Left ventricle myocardium superior (tissue), 1 donor: ENCODE data around the gene BROX. TPM values are rescaled to one million over a fixed set of nuclear protein-coding genes. Genes with fewer than 3 reads are reported as not detected.
"Not testable (repeated sequence)": the region's sequence is repeated elsewhere in the genome, so short reads cannot be mapped to it uniquely, and the experiment has no call there.

Source experiments
- ATAC-seq: fragments of 200-7000 bp; cut with Tn5 transposase; one replicate; pipeline ENCODE4 v1.9.1; 2020; ENCODE audit warnings: mild to moderate bottlenecking, moderate library complexity
- DNase-seq: peaks from one replicate; pipeline ENCODE4 v3.0.0-alpha.2; 2020
- intact Hi-C: fragments of 100-400 bp; cut with micrococcal nuclease; formaldehyde crosslinking; loops from one replicate; pipeline ENCODE4 v1.11.0; 2022
- total RNA-seq: library from RNA; stranded (reverse); fragmentation: NEBNext Ultra II Directional; extraction: Animal tissue kit (Norgen Biotek cat#: 25700); gene quantifications from one replicate; pipeline ENCODE4 v1.2.1, GENCODE V29; 2021
- donor health status: DM: no; HTN: yes; CAD: no; lungs with severe emphysema.

The BROX gene
- total RNA-seq, 1 donor from 2014 or later = 25.4 TPM

GRCh38 chr1:222716393-222716792 is 4.0 kb downstream of the BROX start:
- intact Hi-C loops = no loop called here
- DNase-seq (no peak), ATAC-seq (no peak)

GRCh38 chr1:222728746-222729145 is 16.4 kb downstream of the BROX start:
- intact Hi-C loops = loop anchor here (10.0 kb wide), 1 partner anchor 74 kb away; no protein-coding TSS in a partner anchor
- ATAC-seq (no peak), DNase-seq (no peak)

GRCh38 chr1:222730866-222731265 is 18.5 kb downstream of the BROX start:
- no peak for DNase-seq
- intact Hi-C loops = no loop called here
- no peak for ATAC-seq

GRCh38 chr1:222732216-222733159 is 20.1 kb downstream of the BROX start:
- no peak for ATAC-seq
- DNase-seq = no peak
- intact Hi-C loops = no loop called here

- intact Hi-C loops = loop anchor here (5.0 kb wide), 1 partner anchor 348 kb away; no protein-coding TSS in a partner anchor
- DNase-seq (no peak), ATAC-seq (no peak)
These were observed 22.4 kb downstream of the BROX start for GRCh38 chr1:222734740-222735139.

GRCh38 chr1:222736470-222736869 is 24.1 kb downstream of the BROX start:
- no peak for DNase-seq
- intact Hi-C loops = loop anchor here (5.0 kb wide), 1 partner anchor 346 kb away; no protein-coding TSS in a partner anchor
- no peak for ATAC-seq

GRCh38 chr1:222736972-222737371 is 24.6 kb downstream of the BROX start, which contains the start of gene FAM177B:
Gene FAM177B, plus strand, starts transcription at chr1:222737202. Its CDS starts 9,344 bp downstream, at chr1:222746546.
- no peak for DNase-seq
- ATAC-seq = no peak
- intact Hi-C loops = loop anchor here (5.0 kb wide), 1 partner anchor 345 kb away; no protein-coding TSS in a partner anchor

GRCh38 chr1:222739465-222739864 is 27.1 kb downstream of the BROX start:
- intact Hi-C loops = loop anchor here (5.0 kb wide), 1 partner anchor 343 kb away; no protein-coding TSS in a partner anchor

GRCh38 chr1:222739929-222740328 is 27.6 kb downstream of the BROX start:
- DNase-seq = no peak
- intact Hi-C loops = loop anchor here (5.0 kb wide), 1 partner anchor 342 kb away; no protein-coding TSS in a partner anchor

More at GRCh38 chr1:222739465-222739864, 27.1 kb downstream of the BROX start:
- peak; percentile 38 for ATAC-seq
- DNase-seq = no peak

GRCh38 chr1:222741630-222742457 is 29.5 kb downstream of the BROX start:
- DNase-seq, ATAC-seq, intact Hi-C loops: not testable (repeated sequence)

More at GRCh38 chr1:222739929-222740328, 27.6 kb downstream of the BROX start:
- ATAC-seq = no peak

- intact Hi-C loops = no loop called here
- ATAC-seq = no peak
These were observed 37.6 kb downstream of the BROX start for GRCh38 chr1:222749927-222750326.

GRCh38 chr1:222750651-222751050 is 38.3 kb downstream of the BROX start:
- intact Hi-C loops = no loop called here
- ATAC-seq = no peak
- DNase-seq = no peak

More at GRCh38 chr1:222749927-222750326, 37.6 kb downstream of the BROX start:
- no peak for DNase-seq

GRCh38 chr1:222751255-222751654 is 38.9 kb downstream of the BROX start:
- intact Hi-C loops = no loop called here
- DNase-seq = no peak
- no peak for ATAC-seq

- DNase-seq (peak; percentile 68), ATAC-seq (peak; percentile 93)
- intact Hi-C loops = no loop called here
These were observed 42.2 kb downstream of the BROX start for GRCh38 chr1:222754366-222755139.

- intact Hi-C loops = no loop called here
- no peak for DNase-seq
- peak; percentile 69 for ATAC-seq
These were observed 45.4 kb downstream of the BROX start for GRCh38 chr1:222757646-222758268.

- no peak for DNase-seq
- no peak for ATAC-seq
- intact Hi-C loops = no loop called here
These were observed 47.2 kb downstream of the BROX start for GRCh38 chr1:222759451-222760035.

GRCh38 chr1:222761083-222761482 is 48.7 kb downstream of the BROX start:
- ATAC-seq (no peak), DNase-seq (no peak)
- intact Hi-C loops = no loop called here

- DNase-seq, intact Hi-C loops, ATAC-seq: not testable (repeated sequence)
These were observed 49.8 kb downstream of the BROX start for GRCh38 chr1:222762178-222762577.
